ENCODE measurements around the gene BMERB1.

DNA sequence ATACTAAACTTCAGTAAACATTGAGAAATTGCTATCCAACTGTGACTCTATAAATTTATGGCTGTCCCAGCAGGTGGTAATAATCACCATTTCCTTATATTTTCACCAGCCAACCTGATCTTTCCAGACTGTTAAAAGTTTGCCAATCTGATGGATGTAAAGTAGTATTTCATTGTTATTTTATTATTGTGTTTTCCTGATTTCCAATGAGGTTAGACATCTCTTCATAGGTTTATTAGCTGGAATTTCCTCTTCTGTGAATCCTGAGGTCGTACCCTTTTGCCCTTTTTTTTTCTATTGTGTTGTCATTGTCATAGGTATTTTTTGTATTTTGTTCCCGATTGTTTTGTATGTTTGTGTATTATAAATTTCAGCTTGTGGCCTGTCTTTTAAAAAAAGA is 31.7 kb downstream of the BMERB1 start:
- TF ChIP-seq CTCF (IDR thresholded peaks at IDR 0.05; ENCODE audit: low read depth, low read length): no peak
- no peak for TF ChIP-seq POLR2A (IDR thresholded peaks at IDR 0.05; ENCODE audit: extremely low read depth, insufficient read length)
- no peak for TF ChIP-seq MAX (IDR thresholded peaks at IDR 0.05; ENCODE audit: low read depth, low read length)
- TF ChIP-seq MYC (IDR thresholded peaks at IDR 0.05; ENCODE audit: low read depth, low read length): no peak

Measured in NB4 (cell line).